Measurements from ENCODE around the gene NEDD4L. TPM values are rescaled to one million over a fixed set of nuclear protein-coding genes. Genes with fewer than 3 reads are reported as not detected.

NEDD4L gene
- polyA plus RNA-seq, 1 of the 3 experiments (the other 2 are of a cell fraction), result 13.2 TPM

DNA sequence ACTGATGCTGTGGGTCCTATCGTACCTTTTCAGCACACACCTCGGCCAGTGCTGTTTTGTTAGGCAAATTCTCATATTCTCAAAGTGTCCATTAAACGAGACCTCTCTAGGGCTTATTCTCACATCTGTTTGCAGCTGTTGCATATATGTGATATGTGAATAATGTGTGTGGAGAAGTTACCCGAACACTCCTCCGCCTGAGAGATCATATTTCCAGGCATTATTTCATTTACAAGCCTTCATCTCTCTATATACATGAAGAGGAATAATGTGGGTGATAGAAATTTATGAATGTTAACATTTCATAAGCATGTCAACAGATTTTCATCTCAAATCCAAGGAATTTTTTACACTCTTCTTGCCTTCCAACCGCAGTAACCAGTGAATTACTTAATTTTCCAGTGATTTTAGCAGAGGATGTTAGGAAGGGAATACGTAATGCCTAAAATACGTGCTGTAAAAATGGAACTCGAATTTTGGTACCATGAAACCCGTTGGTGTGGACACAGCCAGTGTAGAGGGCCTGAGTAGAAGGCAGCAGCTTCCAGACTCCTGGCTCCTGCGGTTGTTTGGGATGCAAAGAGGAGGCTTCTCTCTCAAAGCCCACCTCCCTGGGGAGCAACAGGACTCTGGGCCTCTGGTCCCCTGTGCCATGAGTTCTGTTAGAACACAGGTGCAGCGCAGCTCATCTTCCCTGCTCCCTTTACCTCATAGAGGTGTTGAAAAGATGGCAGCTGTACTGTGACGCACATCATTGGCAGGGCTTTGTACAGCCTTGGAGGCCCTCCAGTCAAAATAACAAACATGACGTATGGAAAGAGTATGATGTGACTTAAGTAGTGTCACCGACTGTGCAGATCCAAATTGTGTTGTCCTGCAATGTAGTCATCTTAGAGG, 280.1 kb downstream of the NEDD4L start:
- POLR2A ChIA-PET, result no interaction called here
- Histone ChIP-seq H3K27me3 (ENCODE audit: insufficient read depth) (no peaks in the 10 kb centered on the region), H3K4me1 (ENCODE audit: control insufficient read depth in 1 of 2, insufficient read depth in 2 of 2, low read depth in 1 of 2, low read length in 1 of 2) (peaks cover 0 to 7% of the 10 kb centered on the region in 2 experiments; a peak in 1 of 4 replicates), H3F3A (replicated peaks; ENCODE audit: insufficient read depth) (peaks cover 4% of the 10 kb centered on the region), H3K9me2 (no peaks in the 10 kb centered on the region), H2AFZ (ENCODE audit: low read depth) (no peak overlapping the region), H3K27ac (ENCODE audit: low read depth in 2 of 2, low read length in 1 of 2) (no peak overlapping the region), H3K4me3 (ENCODE audit: low read depth in 2 of 2, low read length in 1 of 2) (no peak overlapping the region), H3K36me3 (replicated peaks in 1 of 2; ENCODE audit: control insufficient read depth in 1 of 2, insufficient read depth in 2 of 2, low read length in 1 of 2) (no peaks in the 10 kb centered on the region), H3K9me3 (no peaks in the 10 kb centered on the region), H3K79me2 (ENCODE audit: insufficient read depth) (no peaks in the 10 kb centered on the region), H3K9ac (no peak overlapping the region), H4K20me1 (ENCODE audit: insufficient read depth) (no peaks in the 10 kb centered on the region), H3K4me2 (no peak overlapping the region)
- CTCF ChIA-PET, result interaction anchor here (0.6 to 1.6 kb wide), 2 partner anchors 169 to 281 kb away, joined by 3 to 6 read pairs; partner anchors contain the start of gene NEDD4L
- TF ChIP-seq ELF1 (IDR thresholded peaks at IDR 0.05) (no peak), MEF2A (IDR thresholded peaks at IDR 0.05; ENCODE audit: borderline replicate concordance, low read depth) (no peak), REST (IDR thresholded peaks at IDR 0.05; ENCODE audit: low read depth, low read length) (no peak), USF2 (IDR thresholded peaks at IDR 0.05; ENCODE audit: borderline replicate concordance, low read depth, low read length) (no peak), FOXM1 (IDR thresholded peaks at IDR 0.05; ENCODE audit: low read depth) (no peak), TCF12 (IDR thresholded peaks at IDR 0.05) (no peak), NRF1 (IDR thresholded peaks at IDR 0.05; ENCODE audit: low read depth, low read length) (no peak), FOSL2 (IDR thresholded peaks at IDR 0.05; ENCODE audit: borderline replicate concordance, low read depth) (no peak), ZBTB33 (IDR thresholded peaks at IDR 0.05; ENCODE audit: borderline replicate concordance, low read depth) (no peak), RCOR1 (IDR thresholded peaks at IDR 0.05; ENCODE audit: low read length) (no peak), RAD21 (IDR thresholded peaks at IDR 0.05; ENCODE audit: low read length) (no peak), RXRA (IDR thresholded peaks at IDR 0.05; ENCODE audit: borderline replicate concordance, low read depth) (no peak), EZH2phosphoT487 (IDR thresholded peaks at IDR 0.05; ENCODE audit: borderline replicate concordance, low read depth) (no peak), RFX5 (IDR thresholded peaks at IDR 0.05; ENCODE audit: low read length) (no peak), CTCF (IDR thresholded peaks at IDR 0.05) (no peak), JUND (IDR thresholded peaks at IDR 0.05) (no peak), YY1 (IDR thresholded peaks at IDR 0.05; ENCODE audit: low read depth) (no peak), MAX (IDR thresholded peaks at IDR 0.05; ENCODE audit: low read depth) (no peak), CHD2 (IDR thresholded peaks at IDR 0.05; ENCODE audit: low read length, partially characterized antibody) (no peak)
- TF ChIP-seq, protein P1, sequence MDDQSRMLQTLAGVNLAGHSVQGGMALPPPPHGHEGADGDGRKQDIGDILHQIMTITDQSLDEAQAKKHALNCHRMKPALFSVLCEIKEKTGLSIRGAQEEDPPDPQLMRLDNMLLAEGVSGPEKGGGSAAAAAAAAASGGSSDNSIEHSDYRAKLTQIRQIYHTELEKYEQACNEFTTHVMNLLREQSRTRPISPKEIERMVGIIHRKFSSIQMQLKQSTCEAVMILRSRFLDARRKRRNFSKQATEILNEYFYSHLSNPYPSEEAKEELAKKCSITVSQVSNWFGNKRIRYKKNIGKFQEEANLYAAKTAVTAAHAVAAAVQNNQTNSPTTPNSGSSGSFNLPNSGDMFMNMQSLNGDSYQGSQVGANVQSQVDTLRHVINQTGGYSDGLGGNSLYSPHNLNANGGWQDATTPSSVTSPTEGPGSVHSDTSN (IDR thresholded peaks at IDR 0.05), result no peak
- 89% methylated on average over 15 of the region's 15 CpGs for WGBS (ENCODE audit: low lambda C conversion rate)
- no peak for DNase-seq

Data from SK-N-SH (cell line).